ENCODE results near the gene TYW5. TPM values are rescaled to one million over a fixed set of nuclear protein-coding genes. Genes with fewer than 3 reads are reported as not detected.
A peak's percentile ranks its signal among the peaks of the same experiment; 100 is the strongest.

Gene TYW5
- total and polyA plus RNA-seq, 9 donors: 5.9 to 8.8 (median 7.4) TPM

DNA sequence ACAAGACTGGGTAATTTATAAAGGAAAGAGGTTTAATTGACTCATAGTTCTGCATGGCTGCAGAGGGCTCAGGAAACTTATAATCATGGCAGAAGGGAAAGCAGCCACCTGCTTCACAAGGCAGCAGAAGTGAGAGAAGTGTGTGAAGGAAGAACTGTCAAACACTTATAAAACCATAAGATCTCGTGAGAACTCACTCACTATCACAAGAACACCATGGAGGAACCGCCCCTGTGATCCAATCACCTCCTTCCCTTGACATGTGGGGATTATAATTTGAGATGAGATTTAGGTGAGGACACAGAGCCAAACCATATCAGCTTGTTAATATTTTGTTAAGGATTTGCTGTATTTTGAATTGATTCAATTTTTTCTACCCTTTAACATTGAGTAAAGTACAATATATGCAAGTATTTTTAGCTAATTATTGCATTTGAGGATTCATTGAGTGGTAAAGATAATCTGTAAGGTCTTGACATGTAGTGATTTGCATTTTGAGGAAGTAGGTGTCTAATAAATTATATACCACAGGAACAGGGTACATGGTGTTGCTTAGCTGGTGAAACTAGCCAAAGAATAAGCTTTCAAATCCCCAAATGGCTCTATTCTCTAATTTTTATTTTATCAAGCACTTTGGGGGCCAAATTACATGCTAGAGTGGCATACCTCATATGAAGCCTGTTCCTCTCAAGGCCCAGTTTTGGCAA, 48.1 kb downstream of the TYW5 start:
- Histone ChIP-seq H3K4me3 (ENCODE audit: low read length) (no peak overlapping the region), H3K4me1 (ENCODE audit: control insufficient read depth, insufficient read depth, low read length) (peaks cover 8% of the 10 kb centered on the region), H3K9me3 (replicated peaks; ENCODE audit: control insufficient read depth, low read depth, low read length) (no peaks in the 10 kb centered on the region), H3K27me3 (ENCODE audit: control insufficient read depth, insufficient read depth, low read length) (no peaks in the 10 kb centered on the region), H3K27ac (ENCODE audit: low read length) (no peak overlapping the region), H3K36me3 (ENCODE audit: control insufficient read depth, insufficient read depth, low read length) (no peaks in the 10 kb centered on the region)
- no CpG with 5 or more reads among the region's 2 CpGs for WGBS (ENCODE audit: insufficient coverage)
- DNase-seq: no peak

DNA sequence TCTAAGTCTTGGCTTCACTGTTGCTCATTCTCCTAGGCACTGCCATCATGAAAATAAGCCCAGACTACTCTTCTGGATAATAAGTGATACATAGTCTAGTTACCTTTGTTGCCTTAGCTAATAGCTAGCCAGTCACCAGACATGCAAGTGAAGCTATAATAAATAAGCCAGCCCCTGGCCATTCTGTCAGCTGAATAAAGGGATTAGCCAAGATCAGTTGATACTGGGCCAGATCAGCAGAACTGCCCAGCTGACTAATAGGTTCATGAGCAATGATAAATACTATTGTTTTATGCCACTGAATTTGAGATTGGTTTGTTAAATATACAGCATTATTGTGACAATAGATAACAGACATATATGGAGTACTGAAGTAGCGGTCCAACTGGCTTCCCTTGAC, 52.2 kb downstream of the TYW5 start:
- no peaks in the 10 kb centered on the region for H3K9me3 ChIP-seq (replicated peaks; ENCODE audit: control insufficient read depth, low read depth, low read length)
- H3K27ac ChIP-seq (ENCODE audit: low read length): no peak overlapping the region
- no peak for DNase-seq
- no peaks in the 10 kb centered on the region for H3K36me3 ChIP-seq (ENCODE audit: control insufficient read depth, insufficient read depth, low read length)
- no peaks in the 10 kb centered on the region for H3K27me3 ChIP-seq (ENCODE audit: control insufficient read depth, insufficient read depth, low read length)
- no peaks in the 10 kb centered on the region for H3K4me1 ChIP-seq (ENCODE audit: control insufficient read depth, insufficient read depth, low read length)
- WGBS (ENCODE audit: insufficient coverage): no CpG with 5 or more reads among the region's 1 CpG
- no peak overlapping the region for H3K4me3 ChIP-seq (ENCODE audit: low read length)

DNA sequence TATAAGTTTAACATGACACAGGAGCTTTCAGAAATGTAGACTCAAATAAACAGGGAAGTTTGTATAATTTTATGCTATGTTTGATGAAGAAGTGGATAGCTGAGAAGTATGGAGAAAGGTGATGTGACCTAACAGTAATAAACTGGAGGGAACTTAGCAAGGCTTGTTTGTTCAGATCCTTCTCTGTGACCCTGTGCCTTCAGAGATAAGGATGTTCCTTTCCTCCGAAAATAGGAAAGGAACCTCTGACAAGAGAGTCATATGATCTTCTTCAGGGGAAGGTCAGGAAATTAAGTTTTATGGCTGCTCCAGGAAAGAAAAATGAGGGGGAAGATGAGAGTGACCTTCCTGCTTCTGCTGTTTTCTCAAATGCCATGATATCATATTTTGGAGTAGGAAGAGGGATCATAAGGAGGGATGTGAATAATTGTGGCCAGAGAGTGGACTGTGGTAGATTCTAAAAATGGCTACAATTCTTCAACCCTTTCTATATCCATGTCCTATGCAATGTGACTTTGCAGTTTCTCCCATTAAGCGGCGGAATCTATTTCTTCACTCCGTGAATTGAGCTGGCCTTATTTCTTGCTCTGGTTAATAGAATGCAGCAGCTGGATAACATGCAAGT, 52.7 kb downstream of the TYW5 start:
- no peaks in the 10 kb centered on the region for H3K9me3 ChIP-seq (replicated peaks; ENCODE audit: control insufficient read depth, low read depth, low read length)
- H3K36me3 ChIP-seq (ENCODE audit: control insufficient read depth, insufficient read depth, low read length): no peaks in the 10 kb centered on the region
- WGBS (ENCODE audit: insufficient coverage): 91% methylated on average over 3 of the region's 4 CpGs
- no peak overlapping the region for H3K27ac ChIP-seq (ENCODE audit: low read length)
- no peaks in the 10 kb centered on the region for H3K27me3 ChIP-seq (ENCODE audit: control insufficient read depth, insufficient read depth, low read length)
- DNase-seq: no peak
- H3K4me3 ChIP-seq (ENCODE audit: low read length): no peak overlapping the region
- no peaks in the 10 kb centered on the region for H3K4me1 ChIP-seq (ENCODE audit: control insufficient read depth, insufficient read depth, low read length)

DNA sequence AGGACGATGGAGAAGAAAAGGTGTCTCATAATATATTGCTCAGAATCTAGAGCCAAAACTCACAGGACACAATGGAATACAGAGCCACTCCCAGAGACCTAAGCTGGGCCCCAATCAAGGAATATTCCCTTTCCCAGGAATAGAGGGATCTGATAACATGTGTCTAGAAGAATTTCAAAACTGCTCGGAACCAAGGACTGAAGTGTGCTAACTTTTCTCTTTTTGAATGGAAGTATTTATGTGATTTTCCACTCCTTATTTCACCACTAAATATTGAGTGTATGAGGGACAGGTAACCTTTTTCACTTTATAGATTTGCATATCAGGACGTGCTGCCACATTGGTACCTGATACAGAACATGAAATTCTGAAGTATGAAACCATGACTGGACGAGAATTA, 53.3 kb downstream of the TYW5 start:
- WGBS (ENCODE audit: insufficient coverage): no CpG with 5 or more reads among the region's 4 CpGs

DNA sequence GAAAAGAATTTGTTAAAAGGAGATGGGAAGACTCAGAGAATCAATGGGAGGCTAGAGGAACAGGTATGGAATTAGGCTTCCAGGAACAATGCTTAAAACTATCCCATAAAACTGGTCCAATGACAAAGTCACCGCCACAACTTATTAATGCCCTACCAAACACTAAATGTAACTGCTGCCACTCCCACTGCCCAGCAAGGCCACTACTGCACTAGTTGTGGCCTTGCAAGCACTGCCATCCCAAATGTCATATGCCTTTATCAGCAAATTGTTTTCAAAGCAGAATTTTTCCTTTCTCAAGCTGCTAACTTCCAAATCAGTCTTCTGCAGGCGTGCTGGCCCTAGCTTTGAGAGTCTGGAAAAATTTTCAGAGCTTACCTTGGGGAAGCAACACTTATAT, 58.7 kb downstream of the TYW5 start:
- no peak overlapping the region for H3K4me3 ChIP-seq (ENCODE audit: low read length)
- no peaks in the 10 kb centered on the region for H3K9me3 ChIP-seq (replicated peaks; ENCODE audit: control insufficient read depth, low read depth, low read length)
- no peak for DNase-seq
- no peaks in the 10 kb centered on the region for H3K36me3 ChIP-seq (ENCODE audit: control insufficient read depth, insufficient read depth, low read length)
- no peak overlapping the region for H3K27ac ChIP-seq (ENCODE audit: low read length)
- no peaks in the 10 kb centered on the region for H3K4me1 ChIP-seq (ENCODE audit: control insufficient read depth, insufficient read depth, low read length)
- WGBS (ENCODE audit: insufficient coverage): 88% methylated on average over 1 of the region's 2 CpGs
- no peaks in the 10 kb centered on the region for H3K27me3 ChIP-seq (ENCODE audit: control insufficient read depth, insufficient read depth, low read length)

More for the DNA sequence above, 53.3 kb downstream of the TYW5 start:
- Histone ChIP-seq H3K36me3 (ENCODE audit: control insufficient read depth, insufficient read depth, low read length) (no peaks in the 10 kb centered on the region), H3K27me3 (ENCODE audit: control insufficient read depth, insufficient read depth, low read length) (no peaks in the 10 kb centered on the region), H3K27ac (ENCODE audit: low read length) (no peak overlapping the region), H3K9me3 (replicated peaks; ENCODE audit: control insufficient read depth, low read depth, low read length) (no peaks in the 10 kb centered on the region), H3K4me3 (ENCODE audit: low read length) (no peak overlapping the region), H3K4me1 (ENCODE audit: control insufficient read depth, insufficient read depth, low read length) (no peaks in the 10 kb centered on the region)
- DNase-seq: no peak

DNA sequence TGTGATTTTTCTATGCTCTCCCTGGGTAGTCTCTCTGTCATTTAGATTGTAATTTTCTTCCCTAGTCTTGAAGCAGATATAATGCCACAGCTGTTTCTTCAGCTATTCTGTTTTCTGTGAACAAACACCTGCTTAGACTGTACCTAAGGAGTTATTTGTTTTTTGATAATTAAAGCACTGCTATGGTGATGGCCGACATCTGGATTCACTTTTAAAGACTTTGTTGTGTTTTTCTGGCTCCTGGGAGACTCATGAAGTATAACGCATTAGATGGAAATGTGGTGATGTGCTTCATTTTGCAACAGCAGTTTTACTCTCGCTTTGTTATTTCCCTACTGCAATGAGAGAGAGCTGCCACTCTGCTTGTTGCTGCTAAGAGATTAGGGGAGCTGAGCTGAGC, 59.9 kb downstream of the TYW5 start:
- H3K36me3 ChIP-seq (ENCODE audit: control insufficient read depth, insufficient read depth, low read length): no peaks in the 10 kb centered on the region
- H3K27ac ChIP-seq (ENCODE audit: low read length): no peak overlapping the region
- peak; percentile 54 for DNase-seq
- H3K4me3 ChIP-seq (ENCODE audit: low read length): no peak overlapping the region
- no peaks in the 10 kb centered on the region for H3K4me1 ChIP-seq (ENCODE audit: control insufficient read depth, insufficient read depth, low read length)
- 13% methylated on average over 1 of the region's 3 CpGs for WGBS (ENCODE audit: insufficient coverage)
- H3K9me3 ChIP-seq (replicated peaks; ENCODE audit: control insufficient read depth, low read depth, low read length): no peaks in the 10 kb centered on the region
- H3K27me3 ChIP-seq (ENCODE audit: control insufficient read depth, insufficient read depth, low read length): no peaks in the 10 kb centered on the region

DNA sequence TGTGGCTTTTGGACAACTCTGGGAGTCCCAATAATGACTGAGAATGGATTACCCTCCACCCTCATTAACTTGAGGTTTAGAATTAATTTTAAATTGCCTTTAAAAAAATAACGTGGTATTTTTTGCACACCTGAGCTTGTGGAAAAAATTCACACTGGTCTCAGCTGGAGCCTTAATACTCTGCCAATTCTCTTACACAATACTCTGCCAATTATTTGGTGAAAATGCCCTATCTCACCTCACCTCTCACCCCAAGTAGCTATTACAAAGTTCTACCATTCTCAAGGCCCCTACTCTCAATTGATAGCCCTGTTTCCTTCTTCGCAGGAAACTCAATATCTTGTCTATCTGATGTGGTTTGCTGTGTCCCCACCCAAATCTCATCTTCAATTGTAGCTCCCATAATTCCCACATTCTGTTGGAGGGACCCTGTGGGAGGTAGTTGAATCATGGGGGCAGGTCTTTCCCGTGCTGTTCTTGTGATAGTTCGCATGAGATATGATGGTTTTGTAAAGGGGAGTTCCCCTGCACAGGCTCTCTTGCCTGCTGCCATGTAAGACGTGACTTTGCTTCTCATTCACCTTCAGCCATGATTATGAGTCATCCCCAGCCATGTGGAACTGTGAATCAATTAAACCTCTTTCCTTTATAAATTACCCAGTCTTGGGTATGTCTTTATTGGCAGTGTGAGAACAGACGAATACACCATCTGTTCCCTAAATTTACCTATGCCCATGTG, 71.6 kb downstream of the TYW5 start:
- DNase-seq: no peak
- Histone ChIP-seq H3K27me3 (ENCODE audit: control insufficient read depth, insufficient read depth, low read length) (no peaks in the 10 kb centered on the region), H3K4me3 (ENCODE audit: low read length) (no peak overlapping the region), H3K9me3 (replicated peaks; ENCODE audit: control insufficient read depth, low read depth, low read length) (no peaks in the 10 kb centered on the region), H3K36me3 (ENCODE audit: control insufficient read depth, insufficient read depth, low read length) (no peaks in the 10 kb centered on the region), H3K27ac (ENCODE audit: low read length) (no peak overlapping the region), H3K4me1 (ENCODE audit: control insufficient read depth, insufficient read depth, low read length) (no peaks in the 10 kb centered on the region)
- WGBS (ENCODE audit: insufficient coverage): no CpG with 5 or more reads among the region's 6 CpGs

DNA sequence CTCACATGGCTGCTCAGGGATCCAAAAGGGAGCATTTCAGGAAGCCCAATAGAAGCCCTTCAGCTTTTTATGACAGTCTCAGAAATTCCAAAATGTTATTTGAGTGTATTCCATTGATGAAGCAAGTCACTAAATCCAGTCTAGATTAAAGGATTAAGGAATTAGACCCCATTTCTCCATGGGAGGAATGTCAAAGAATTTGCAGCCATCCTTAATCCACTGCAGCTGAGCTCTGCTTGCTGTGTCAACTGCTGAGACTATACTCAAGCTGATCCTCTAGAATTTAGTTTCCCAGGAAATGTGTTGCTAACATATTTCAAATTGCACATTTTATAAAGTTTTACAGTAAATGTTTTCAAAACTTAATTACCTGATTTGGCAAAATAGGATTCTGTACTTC, 72.6 kb downstream of the TYW5 start:
- no peaks in the 10 kb centered on the region for H3K36me3 ChIP-seq (ENCODE audit: control insufficient read depth, insufficient read depth, low read length)
- no peak overlapping the region for H3K27ac ChIP-seq (ENCODE audit: low read length)
- H3K9me3 ChIP-seq (replicated peaks; ENCODE audit: control insufficient read depth, low read depth, low read length): no peaks in the 10 kb centered on the region
- H3K4me3 ChIP-seq (ENCODE audit: low read length): no peak overlapping the region
- no peaks in the 10 kb centered on the region for H3K4me1 ChIP-seq (ENCODE audit: control insufficient read depth, insufficient read depth, low read length)
- H3K27me3 ChIP-seq (ENCODE audit: control insufficient read depth, insufficient read depth, low read length): no peaks in the 10 kb centered on the region
- no peak for DNase-seq

Measured in muscle of leg (tissue), 11 donors.